Right lobe of liver (tissue), 4 donors: ENCODE results near the gene PTPRR.

ENCODE experiments used
- POLR2A ChIP-seq: fragments of 450-650 bp; IDR thresholded peaks from one replicate; pipeline ENCODE4 v1.6.1; 2017; ENCODE audit warnings: antibody characterized with exemption, mild to moderate bottlenecking
- TF ChIP-seq, protein P1 (sequence below), 4 donors: fragments of 200-600 bp in 3 of 4; fragments of 450-650 bp in 1 of 4; IDR thresholded peaks; one replicate each; pipeline versions ENCODE4 v1.5.1 to v1.8.0; 2016 to 2022; ENCODE audit warnings: antibody characterized with exemption in 4 of 4, mild to moderate bottlenecking in 2 of 4
- donor health status: DM: no; HTN: no; CAD: no.
- donor health status: DM: no; HTN: no; CAD: no.
- donor health status: DM: no; HTN: yes; CAD: no.

GRCh38 chr12:70854881-70855568, 65.5 kb downstream of the PTPRR start:
- TF ChIP-seq, protein P1, sequence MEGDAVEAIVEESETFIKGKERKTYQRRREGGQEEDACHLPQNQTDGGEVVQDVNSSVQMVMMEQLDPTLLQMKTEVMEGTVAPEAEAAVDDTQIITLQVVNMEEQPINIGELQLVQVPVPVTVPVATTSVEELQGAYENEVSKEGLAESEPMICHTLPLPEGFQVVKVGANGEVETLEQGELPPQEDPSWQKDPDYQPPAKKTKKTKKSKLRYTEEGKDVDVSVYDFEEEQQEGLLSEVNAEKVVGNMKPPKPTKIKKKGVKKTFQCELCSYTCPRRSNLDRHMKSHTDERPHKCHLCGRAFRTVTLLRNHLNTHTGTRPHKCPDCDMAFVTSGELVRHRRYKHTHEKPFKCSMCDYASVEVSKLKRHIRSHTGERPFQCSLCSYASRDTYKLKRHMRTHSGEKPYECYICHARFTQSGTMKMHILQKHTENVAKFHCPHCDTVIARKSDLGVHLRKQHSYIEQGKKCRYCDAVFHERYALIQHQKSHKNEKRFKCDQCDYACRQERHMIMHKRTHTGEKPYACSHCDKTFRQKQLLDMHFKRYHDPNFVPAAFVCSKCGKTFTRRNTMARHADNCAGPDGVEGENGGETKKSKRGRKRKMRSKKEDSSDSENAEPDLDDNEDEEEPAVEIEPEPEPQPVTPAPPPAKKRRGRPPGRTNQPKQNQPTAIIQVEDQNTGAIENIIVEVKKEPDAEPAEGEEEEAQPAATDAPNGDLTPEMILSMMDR (IDR thresholded peaks at IDR 0.05) = no peak
- no peak for TF ChIP-seq POLR2A
